CD4-positive, alpha-beta T cell (primary cell): ENCODE data around the gene ST6GALNAC3. TPM values are rescaled to one million over a fixed set of nuclear protein-coding genes. Genes with fewer than 3 reads are reported as not detected.

Experiments
- ATAC-seq: fragments of 200-7000 bp; cut with Tn5 transposase; one replicate; pipeline ENCODE4 v1.10.0; 2022; ENCODE audit warnings: mild to moderate bottlenecking; ENCODE audit not compliant: poor library complexity
- CTCF ChIA-PET: fragments of 350-600 bp; sonication (Branson Sonifier 250); formaldehyde crosslinking; loops from one replicate; lab custom pipeline; 2021; ENCODE audit warnings: antibody characterized with exemption, inconsistent platforms; lab: Charles Lee
- POLR2A ChIA-PET: fragments of 350-600 bp; sonication (Branson Sonifier 250); formaldehyde crosslinking; loops from one replicate; lab custom pipeline; 2021; ENCODE audit warnings: antibody characterized with exemption, inconsistent platforms; lab: Charles Lee
- DNase-seq, 14 experiments: peaks; one replicate each; pipeline ENCODE4 v3.0.0-alpha.2; 2013 to 2020; ENCODE audit warnings: mixed read lengths in 2 of 14
- H3K27ac ChIP-seq, 2 donors: one replicate each; pipeline versions ENCODE4 v1.5.1 to v1.7.0; 2013; ENCODE audit warnings: low read length in 2 of 2, low read depth in 1 of 2, mild to moderate bottlenecking in 1 of 2
- H3K27me3 ChIP-seq, 2 experiments: 1 replicate in 1 of 2; 2 replicates in 1 of 2; pipeline versions ENCODE4 v1.6.1 to v1.7.0; 2013; ENCODE audit warnings: low read length in 2 of 2, control low read depth in 1 of 2, mild to moderate bottlenecking in 1 of 2, moderate library complexity in 1 of 2; ENCODE audit not compliant: insufficient read depth in 2 of 2, control insufficient read depth in 1 of 2
- H3K36me3 ChIP-seq: one replicate; pipeline ENCODE4 v1.6.1; 2013; ENCODE audit warnings: low read length, control low read depth; ENCODE audit not compliant: insufficient read depth
- H3K4me1 ChIP-seq: one replicate; pipeline ENCODE4 v1.6.1; 2013; ENCODE audit warnings: low read length, control low read depth; ENCODE audit not compliant: insufficient read depth
- H3K4me3 ChIP-seq: one replicate; pipeline ENCODE4 v1.5.1; 2013; ENCODE audit warnings: mild to moderate bottlenecking, low read length, moderate library complexity
- H3K9me3 ChIP-seq, 2 experiments: 1 replicate in 1 of 2; 2 replicates in 1 of 2; pipeline versions ENCODE4 v1.6.1 to v1.7.0; 2013; ENCODE audit warnings: low read length in 2 of 2, mild to moderate bottlenecking in 2 of 2, control low read depth in 1 of 2, moderate library complexity in 1 of 2; ENCODE audit not compliant: control insufficient read depth in 1 of 2, insufficient read depth in 1 of 2
- H3K27ac Mint-ChIP-seq: one replicate; pipeline ENCODE4 v1.8.0; 2020; ENCODE audit warnings: mixed read lengths
- H3K27me3 Mint-ChIP-seq: one replicate; pipeline ENCODE4 v1.8.0; 2021; ENCODE audit warnings: mixed read lengths
- H3K36me3 Mint-ChIP-seq: one replicate; pipeline ENCODE4 v1.8.0; 2021; ENCODE audit warnings: low read depth, mixed read lengths
- H3K4me1 Mint-ChIP-seq: one replicate; pipeline ENCODE4 v1.8.0; 2021; ENCODE audit warnings: low read depth, mixed read lengths
- H3K4me3 Mint-ChIP-seq: one replicate; pipeline ENCODE4 v1.8.0; 2020; ENCODE audit warnings: mild to moderate bottlenecking, mixed read lengths
- H3K9me3 Mint-ChIP-seq: one replicate; pipeline ENCODE4 v1.8.0; 2020; ENCODE audit warnings: mixed read lengths
- CTCF ChIP-seq: fragments of 200-600 bp; IDR thresholded peaks from one replicate; pipeline ENCODE4 v1.8.0; 2022; ENCODE audit warnings: antibody characterized with exemption, mild to moderate bottlenecking
- intact Hi-C, 2 experiments: fragments of 100-400 bp; cut with DNase I in 1 of 2; cut with micrococcal nuclease in 1 of 2; formaldehyde crosslinking; loops; one replicate each; pipeline versions ENCODE4 v1.15.1 to v1.9.0; 2023 to 2025; cut with DNase I, micrococcal nuclease
- total RNA-seq, 174 experiments: library from RNA in 2 of 174; stranded (reverse) in 2 of 174; gene quantifications; one replicate each; pipeline ENCODE4 v1.2.3 and lab custom pipeline; 2021 to 2026

ST6GALNAC3 gene
- total RNA-seq, 2 experiments from 2014 or later = 0.77 to 1.3 TPM

- ATAC-seq = no peak
- H3K4me1 ChIP-seq = no peaks in the 10 kb centered on the region
- CTCF ChIA-PET = no interaction called here
- H3K27ac ChIP-seq = no peak overlapping the region
- intact Hi-C loops = no loop called here
- Mint-ChIP-seq H3K27ac (no peak overlapping the region), H3K4me1 (no peaks in the 10 kb centered on the region), H3K4me3 (no peak overlapping the region), H3K9me3 (no peaks in the 10 kb centered on the region), H3K27me3 (no peaks in the 10 kb centered on the region), H3K36me3 (no peaks in the 10 kb centered on the region)
- no peak for TF ChIP-seq CTCF
- H3K9me3 ChIP-seq = no peaks in the 10 kb centered on the region
- no peak for DNase-seq
- POLR2A ChIA-PET = no interaction called here
- H3K27me3 ChIP-seq = no peaks in the 10 kb centered on the region
- no peak overlapping the region for H3K4me3 ChIP-seq
- no peaks in the 10 kb centered on the region for H3K36me3 ChIP-seq
These were observed 320.5 kb downstream of the ST6GALNAC3 start for GRCh38 chr1:76395059-76395458.

- TF ChIP-seq CTCF = no peak
- Mint-ChIP-seq H3K4me3 (no peak overlapping the region), H3K4me1 (no peaks in the 10 kb centered on the region), H3K9me3 (peaks cover 2% of the 10 kb centered on the region), H3K27ac (no peak overlapping the region), H3K36me3 (peaks cover 6% of the 10 kb centered on the region), H3K27me3 (no peaks in the 10 kb centered on the region)
- ChIA-PET CTCF (interaction anchor here (0.6 kb wide), 1 partner anchor 32 kb away, joined by 3 read pairs; no protein-coding TSS in a partner anchor), POLR2A (no interaction called here)
- no peaks in the 10 kb centered on the region for H3K27me3 ChIP-seq
- no peaks in the 10 kb centered on the region for H3K36me3 ChIP-seq
- intact Hi-C loops = no loop called here
- H3K9me3 ChIP-seq = peaks cover 0 to 3% of the 10 kb centered on the region in 2 experiments
- no peak overlapping the region for H3K27ac ChIP-seq
- DNase-seq = no peak
- no peak for ATAC-seq
- no peak overlapping the region for H3K4me3 ChIP-seq
- H3K4me1 ChIP-seq = no peaks in the 10 kb centered on the region
These were observed 327.6 kb downstream of the ST6GALNAC3 start for GRCh38 chr1:76402128-76402527.

GRCh38 chr1:76408303-76408702 is 333.8 kb downstream of the ST6GALNAC3 start:
- ATAC-seq = no peak
- CTCF ChIA-PET = no interaction called here
- H3K4me3 Mint-ChIP-seq = no peak overlapping the region

More at GRCh38 chr1:76408303-76408702, 333.8 kb downstream of the ST6GALNAC3 start:
- DNase-seq = no peak
- Histone ChIP-seq H3K9me3 (no peaks in the 10 kb centered on the region), H3K27ac (no peak overlapping the region), H3K4me3 (no peak overlapping the region), H3K4me1 (no peaks in the 10 kb centered on the region), H3K36me3 (no peaks in the 10 kb centered on the region), H3K27me3 (no peaks in the 10 kb centered on the region)
- intact Hi-C loops = no loop called here
- Mint-ChIP-seq H3K27ac (no peak overlapping the region), H3K4me1 (no peaks in the 10 kb centered on the region), H3K27me3 (no peaks in the 10 kb centered on the region), H3K36me3 (no peaks in the 10 kb centered on the region), H3K9me3 (no peaks in the 10 kb centered on the region)
- POLR2A ChIA-PET = no interaction called here
- no peak for TF ChIP-seq CTCF
